KMS-11 (cell line): ENCODE results near the gene DOCK11.

Source experiments
- H2AFZ ChIP-seq: fragments of 200-600 bp; sonication (generic); 2 replicates; pipeline ENCODE4 v1.6.1; 2016; ENCODE audit warnings: antibody characterized with exemption, mixed run types, low read depth
- H3K27ac ChIP-seq: fragments of 200-600 bp; sonication (generic); 2 replicates; pipeline ENCODE4 v1.6.1; 2016; ENCODE audit warnings: mild to moderate bottlenecking, mixed run types
- H3K27me3 ChIP-seq: fragments of 200-600 bp; sonication (generic); 2 replicates; pipeline ENCODE4 v1.6.1; 2017; ENCODE audit warnings: mild to moderate bottlenecking, low read depth, mixed run types, moderate library complexity; ENCODE audit not compliant: insufficient read depth
- H3K36me3 ChIP-seq: fragments of 200-600 bp; sonication (generic); 2 replicates; pipeline ENCODE4 v1.6.1; 2017; ENCODE audit warnings: mild to moderate bottlenecking, mixed run types; ENCODE audit not compliant: insufficient read depth
- H3K4me1 ChIP-seq: fragments of 200-600 bp; sonication (generic); 2 replicates; pipeline ENCODE4 v1.6.1; 2016; ENCODE audit warnings: mild to moderate bottlenecking, low read depth, mixed run types; ENCODE audit not compliant: poor library complexity, severe bottlenecking
- H3K4me2 ChIP-seq: fragments of 200-600 bp; sonication (generic); 2 replicates; pipeline ENCODE4 v1.7.0; 2016; ENCODE audit warnings: mild to moderate bottlenecking, mixed run types
- H3K4me3 ChIP-seq: fragments of 200-600 bp; sonication (generic); IDR thresholded peaks from 2 replicates; pipeline ENCODE4 v1.6.1; 2017; ENCODE audit warnings: low read depth, low read length, mixed read lengths; ENCODE audit not compliant: insufficient read depth
- H3K79me2 ChIP-seq: fragments of 200-600 bp; sonication (generic); 2 replicates; pipeline ENCODE4 v1.6.1; 2016; ENCODE audit warnings: low read depth, mixed run types; ENCODE audit not compliant: insufficient read depth
- H3K9ac ChIP-seq: fragments of 200-600 bp; sonication (generic); 2 replicates; pipeline ENCODE4 v1.6.1; 2016; ENCODE audit warnings: mild to moderate bottlenecking, mixed run types
- H4K20me1 ChIP-seq: fragments of 200-600 bp; sonication (generic); 2 replicates; pipeline ENCODE4 v1.6.1; 2016; ENCODE audit warnings: mild to moderate bottlenecking, mixed run types; ENCODE audit not compliant: insufficient read depth
- CTCF ChIP-seq: fragments of 200-600 bp; sonication (generic); conservative IDR thresholded peaks from 2 replicates; pipeline ENCODE4 v1.6.1; 2017; ENCODE audit warnings: low read depth, mild to moderate bottlenecking, antibody characterized with exemption, low read length, moderate library complexity, mixed read lengths

DOCK11 gene

GRCh38 chrX:118560489-118560888, 64.9 kb downstream of the DOCK11 start:
- TF ChIP-seq CTCF, result no peak
- no peak overlapping the region for H3K9ac ChIP-seq
- H3K36me3 ChIP-seq, result no peaks in the 10 kb centered on the region
- H3K79me2 ChIP-seq, result no peaks in the 10 kb centered on the region
- H3K4me3 ChIP-seq, result no peak overlapping the region
- H3K4me2 ChIP-seq, result no peak overlapping the region
- H3K27ac ChIP-seq, result no peak overlapping the region
- H4K20me1 ChIP-seq, result no peaks in the 10 kb centered on the region
- no peak overlapping the region for H2AFZ ChIP-seq
- no peaks in the 10 kb centered on the region for H3K4me1 ChIP-seq
- no peaks in the 10 kb centered on the region for H3K27me3 ChIP-seq

GRCh38 chrX:118562582-118563164, 67.1 kb downstream of the DOCK11 start:
- Histone ChIP-seq H3K36me3 (no peaks in the 10 kb centered on the region), H3K9ac (no peak overlapping the region), H3K27ac (no peak overlapping the region), H3K79me2 (no peaks in the 10 kb centered on the region), H3K4me1 (no peaks in the 10 kb centered on the region), H3K27me3 (no peaks in the 10 kb centered on the region), H2AFZ (no peak overlapping the region), H3K4me3 (no peak overlapping the region), H4K20me1 (no peaks in the 10 kb centered on the region), H3K4me2 (no peak overlapping the region)
- no peak for TF ChIP-seq CTCF

- no peak overlapping the region for H3K9ac ChIP-seq
- H3K4me3 ChIP-seq, result no peak overlapping the region
- no peak overlapping the region for H3K4me2 ChIP-seq
- H3K36me3 ChIP-seq, result no peaks in the 10 kb centered on the region
- TF ChIP-seq CTCF, result no peak
- no peak overlapping the region for H2AFZ ChIP-seq
- H3K27ac ChIP-seq, result no peak overlapping the region
- H3K79me2 ChIP-seq, result no peaks in the 10 kb centered on the region
- no peaks in the 10 kb centered on the region for H4K20me1 ChIP-seq
- H3K27me3 ChIP-seq, result no peaks in the 10 kb centered on the region
- peaks cover 7% of the 10 kb centered on the region for H3K4me1 ChIP-seq
Observed at GRCh38 chrX:118564498-118564897, 68.9 kb downstream of the DOCK11 start.

DNA sequence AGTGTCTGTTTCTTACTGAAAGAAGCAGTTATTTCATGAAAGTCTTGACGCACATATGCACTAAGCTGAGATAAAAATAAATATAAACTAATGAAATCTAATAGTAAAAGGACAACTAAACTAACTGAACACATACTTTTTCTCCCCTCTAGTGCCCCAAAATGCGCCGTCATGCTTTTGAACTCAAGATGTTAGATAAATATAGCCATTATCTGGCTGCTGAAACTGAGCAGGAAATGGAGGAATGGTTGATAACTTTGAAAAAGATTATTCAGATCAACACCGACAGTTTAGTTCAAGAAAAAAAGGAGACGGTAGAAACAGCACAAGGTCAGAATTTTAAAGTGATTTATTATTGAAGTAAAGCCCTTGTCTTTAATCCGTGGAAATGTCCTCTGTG, 70.2 kb downstream of the DOCK11 start:
- Histone ChIP-seq H2AFZ (no peak overlapping the region), H3K4me1 (peaks cover 21% of the 10 kb centered on the region), H3K27me3 (no peaks in the 10 kb centered on the region), H4K20me1 (no peaks in the 10 kb centered on the region), H3K36me3 (no peaks in the 10 kb centered on the region), H3K79me2 (no peaks in the 10 kb centered on the region), H3K4me2 (no peak overlapping the region), H3K9ac (no peak overlapping the region), H3K4me3 (no peak overlapping the region), H3K27ac (no peak overlapping the region)
- TF ChIP-seq CTCF, result no peak
